A549 (cell line): ENCODE data around the gene ACP4. TPM values are rescaled to one million over a fixed set of nuclear protein-coding genes. Genes with fewer than 3 reads are reported as not detected.
A peak's percentile ranks its signal among the peaks of the same experiment; 100 is the strongest.

Source experiments
- ATAC-seq, 2 experiments: fragments of 200-7000 bp in 1 of 2; fragments of >200 bp in 1 of 2; cut with Nextera tagmentation in 1 of 2; cut with Tn5 transposase in 1 of 2; 3 replicates each; pipeline versions ENCODE4 v1.8.0 to v1.9.1; 2018 to 2020; ENCODE audit warnings: mild to moderate bottlenecking in 1 of 2, moderate library complexity in 1 of 2
- CTCF ChIA-PET: fragments of 300-600 bp; sonication (Branson Sonifier 250); formaldehyde crosslinking; extraction: SDS; loops from one replicate; lab custom pipeline; 2021; ENCODE audit warnings: antibody characterized with exemption, inconsistent platforms; lab: Yijun Ruan, JAX
- POLR2A ChIA-PET: fragments of 350-600 bp; formaldehyde crosslinking; extraction: SDS; loops from one replicate; lab custom pipeline; 2021; ENCODE audit warnings: antibody characterized with exemption, inconsistent platforms; lab: Yijun Ruan, JAX
- DNase-seq, 2 experiments: peaks; one replicate each; pipeline versions ENCODE4 v3.0.0 to v3.0.0-alpha.2; 2011 to 2016; ENCODE audit warnings: low read depth in 1 of 2, low spot score in 1 of 2
- FAIRE-seq: peaks from 2 replicates; lab custom pipeline; 2011; peaks lifted over from hg19 to GRCh38; lab: Jason Lieb, UNC
- H3K27ac ChIP-seq, 2 experiments: fragments of >200 bp; sonication (Bioruptor Twin); formaldehyde crosslinking; 3 replicates each; pipeline ENCODE4 v1.5.1; 2016 to 2017
- H3K4me1 ChIP-seq: fragments of >200 bp; sonication (Bioruptor Twin); formaldehyde crosslinking; 3 replicates; pipeline ENCODE4 v1.6.1; 2016
- H3K4me2 ChIP-seq: fragments of >200 bp; sonication (Bioruptor Twin); formaldehyde crosslinking; 3 replicates; pipeline ENCODE4 v1.6.1; 2016
- H3K4me3 ChIP-seq: fragments of >200 bp; sonication (Bioruptor Twin); formaldehyde crosslinking; 3 replicates; pipeline ENCODE4 v1.5.1; 2016
- H3K9me3 ChIP-seq: fragments of >200 bp; sonication (Bioruptor Twin); formaldehyde crosslinking; 3 replicates; pipeline ENCODE4 v1.6.1; 2016
- BCL3 ChIP-seq: fragments of >200 bp; sonication (Bioruptor Twin); formaldehyde crosslinking; IDR thresholded peaks from 3 replicates; pipeline ENCODE4 v1.6.1; 2016
- BHLHE40 ChIP-seq: IDR thresholded peaks from 2 replicates; pipeline ENCODE4 v1.6.1; 2012; ENCODE audit warnings: low read depth, low read length, inconsistent platforms
- CBX2 ChIP-seq: fragments of 200-600 bp; sonication (generic); IDR thresholded peaks from 2 replicates; pipeline ENCODE4 v1.6.1; 2016; ENCODE audit warnings: low read depth, mild to moderate bottlenecking, borderline replicate concordance
- CBX8 ChIP-seq: fragments of 200-600 bp; sonication (generic); IDR thresholded peaks from 2 replicates; pipeline ENCODE4 v1.6.1; 2016
- ESRRA ChIP-seq: fragments of 150-350 bp; IDR thresholded peaks from 2 replicates; pipeline ENCODE4 v1.6.1; 2014; ENCODE audit warnings: mild to moderate bottlenecking, low read length, borderline replicate concordance
- FOSB ChIP-seq: fragments of 250-450 bp; sonication (Bioruptor Pico); IDR thresholded peaks from 2 replicates; pipeline ENCODE4 v1.5.0; 2020; ENCODE audit warnings: mild to moderate bottlenecking, moderate library complexity
- FOSL2 ChIP-seq, 2 experiments: fragments of 450-650 bp in 1 of 2; fragments of >200 bp in 1 of 2; sonication (Bioruptor Twin) in 1 of 2; formaldehyde crosslinking; IDR thresholded peaks; 2 replicates each; pipeline versions ENCODE4 v1.5.0 to v1.6.1; 2016 to 2020; ENCODE audit warnings: mild to moderate bottlenecking in 1 of 2, moderate library complexity in 1 of 2
- FOXS1 ChIP-seq: fragments of 250-450 bp; sonication (Bioruptor Pico); IDR thresholded peaks from 2 replicates; pipeline ENCODE4 v1.5.0; 2020; ENCODE audit warnings: mild to moderate bottlenecking, moderate library complexity
- HEYL ChIP-seq: fragments of 250-450 bp; sonication (Bioruptor Pico); IDR thresholded peaks from 2 replicates; pipeline ENCODE4 v1.8.0; 2021; ENCODE audit warnings: mild to moderate bottlenecking, moderate library complexity
- HOXA7 ChIP-seq: fragments of 250-450 bp; sonication (Bioruptor Pico); IDR thresholded peaks from 2 replicates; pipeline ENCODE4 v1.5.0; 2020; ENCODE audit warnings: mild to moderate bottlenecking, moderate library complexity
- HOXB5 ChIP-seq: fragments of 250-450 bp; sonication (Bioruptor Pico); IDR thresholded peaks from 2 replicates; pipeline ENCODE4 v1.5.0; 2020; ENCODE audit warnings: mild to moderate bottlenecking, moderate library complexity
- JUN ChIP-seq, 2 experiments: fragments of >200 bp; sonication (Bioruptor Twin); formaldehyde crosslinking; IDR thresholded peaks; 2 replicates in 1 of 2; 3 replicates in 1 of 2; pipeline ENCODE4 v1.6.1; 2016 to 2017
- JUNB ChIP-seq: fragments of >200 bp; sonication (Bioruptor Twin); formaldehyde crosslinking; IDR thresholded peaks from 2 replicates; pipeline ENCODE4 v1.6.1; 2016
- KDM1A ChIP-seq: fragments of 200-600 bp; sonication (generic); IDR thresholded peaks from 2 replicates; pipeline ENCODE4 v1.6.1; 2016; ENCODE audit warnings: low read depth, mild to moderate bottlenecking
- KDM5A ChIP-seq: fragments of 200-600 bp; sonication (generic); IDR thresholded peaks from 2 replicates; pipeline ENCODE4 v1.6.1; 2016; ENCODE audit warnings: antibody characterized with exemption, mild to moderate bottlenecking
- MAX ChIP-seq: IDR thresholded peaks from 2 replicates; pipeline ENCODE4 v1.6.1; 2012
- NFE2L2 ChIP-seq: fragments of 150-350 bp; conservative IDR thresholded peaks from 2 replicates; pipeline ENCODE4 v1.6.1; 2014; ENCODE audit warnings: low read length
- NR3C1 ChIP-seq: fragments of >200 bp; sonication (Bioruptor Twin); formaldehyde crosslinking; IDR thresholded peaks from 3 replicates; pipeline ENCODE4 v1.6.1; 2017
- PBX3 ChIP-seq: IDR thresholded peaks from 2 replicates; pipeline ENCODE4 v1.6.1; 2012
- RAD21 ChIP-seq, 2 experiments: fragments of >200 bp in 1 of 2; sonication (Bioruptor Twin) in 1 of 2; formaldehyde crosslinking in 1 of 2; IDR thresholded peaks in 1 of 2; conservative IDR thresholded peaks in 1 of 2; 2 replicates in 1 of 2; 3 replicates in 1 of 2; pipeline ENCODE4 v1.6.1; 2012 to 2018; ENCODE audit warnings: inconsistent platforms in 1 of 2
- REST ChIP-seq: fragments of 200-600 bp; sonication (generic); IDR thresholded peaks from 2 replicates; pipeline ENCODE4 v1.6.1; 2016; ENCODE audit warnings: antibody characterized with exemption, mild to moderate bottlenecking, moderate library complexity
- SMC3 ChIP-seq: fragments of >200 bp; sonication (Bioruptor Twin); formaldehyde crosslinking; IDR thresholded peaks from 3 replicates; pipeline ENCODE4 v1.6.1; 2018; ENCODE audit warnings: inconsistent platforms
- SREBF2 ChIP-seq: fragments of 450-650 bp; IDR thresholded peaks from 2 replicates; pipeline ENCODE4 v1.6.1; 2014; ENCODE audit warnings: mild to moderate bottlenecking, moderate library complexity
- TFCP2L1 ChIP-seq: fragments of 250-450 bp; sonication (Bioruptor Pico); IDR thresholded peaks from 2 replicates; pipeline ENCODE4 v1.5.0; 2021; ENCODE audit warnings: mild to moderate bottlenecking
- TP53 ChIP-seq: fragments of 250-450 bp; sonication (Bioruptor Pico); IDR thresholded peaks from 2 replicates; pipeline ENCODE4 v1.5.0; 2021; ENCODE audit warnings: mild to moderate bottlenecking, moderate library complexity
- ZNF302 ChIP-seq: fragments of 250-450 bp; sonication (Bioruptor Pico); IDR thresholded peaks from 2 replicates; pipeline ENCODE4 v1.9.0; 2021; ENCODE audit warnings: inconsistent platforms, mild to moderate bottlenecking, moderate library complexity
- ZSCAN20 ChIP-seq: fragments of 250-450 bp; sonication (Bioruptor Pico); IDR thresholded peaks from 2 replicates; pipeline ENCODE4 v1.8.0; 2022; ENCODE audit warnings: mild to moderate bottlenecking, moderate library complexity
- WGBS: methylation state at CpG from one replicate; pipeline ENCODE4 v1.1.6; 2017; ENCODE audit errors: missing lambda C conversion rate; 5-methylcytosine and 5-hydroxymethylcytosine counted together
- polyA plus RNA-seq, 4 experiments: library from polyadenylated mRNA; depleted of rRNA in 3 of 4; stranded (reverse); fragments of >200 nt; fragmentation: RNase III in 1 of 4; extraction: RNeasy Plus Mini Kit Qiagen cat#74134 plus additional on column Dnase treatment in 1 of 4; gene quantifications; 2 replicates in 3 of 4; 3 replicates in 1 of 4; pipeline ENCODE4 v1.2.3, GENCODE V29; 2011 to 2017

The ACP4 gene
- polyA plus RNA-seq, 2 of the 4 experiments (the other 2 are of a cell fraction): not detected

GRCh38 chr19:50793558-50794065, 3.4 kb downstream of the ACP4 start:
- CTCF ChIA-PET: interaction anchor here (0.5 to 11.9 kb wide), 7 partner anchors 10 to 366 kb away, joined by 3 to 121 read pairs (median 6); no protein-coding TSS in a partner anchor
- no peak for DNase-seq
- H3K9me3 ChIP-seq: no peaks in the 10 kb centered on the region
- TF ChIP-seq TFCP2L1 (CRISPR knock-in tag) (0 out of 2 replicates have a peak, but pooled peaks have one; percentile 54), FOSB (CRISPR knock-in tag) (peak; percentile 52; the same call in 1 of the 2 replicates), KDM1A (no peak), TP53 (peak; percentile 14; the same call in 1 of the 2 replicates), PBX3 (peak; percentile 46), SMC3 (no peak), HOXA7 (0 out of 2 replicates have a peak, but pooled peaks have one; percentile 13), ESRRA (no peak), RAD21 (conservative IDR thresholded peaks at IDR 0.05 in 1 of 2, IDR thresholded peaks at IDR 0.05 in 1 of 2) (no peak)
- FAIRE-seq: no peak
- no peak overlapping the region for H3K27ac ChIP-seq
- POLR2A ChIA-PET: interaction anchor here (0.7 to 3.1 kb wide), 3 partner anchors 11 to 129 kb away, joined by 3 to 26 read pairs (median 10); no protein-coding TSS in a partner anchor
- H3K4me1 ChIP-seq: peaks cover 9% of the 10 kb centered on the region; the same call in 2 of the 3 replicates
- H3K4me2 ChIP-seq: no peak overlapping the region
- H3K4me3 ChIP-seq: no peak overlapping the region
- 54% methylated on average over 11 of the region's 11 CpGs for WGBS
- peak; percentile 0 to 5; a peak in 4 of 6 replicates for ATAC-seq

GRCh38 chr19:50794074-50794875, 4.1 kb downstream of the ACP4 start:
- ATAC-seq (peak; percentile 17 to 53), FAIRE-seq (no peak), DNase-seq (peak; percentile 66 to 76)
- 24% methylated on average over 14 of the region's 16 CpGs for WGBS
- Histone ChIP-seq H3K9me3 (no peaks in the 10 kb centered on the region), H3K27ac (no peak overlapping the region), H3K4me1 (peaks cover 9% of the 10 kb centered on the region; the same call in 2 of the 3 replicates), H3K4me2 (0 out of 3 replicates have a peak overlapping the region, but pooled peaks have one; percentile 0), H3K4me3 (no peak overlapping the region)
- CTCF ChIA-PET: interaction anchor here (0.5 to 11.9 kb wide), 11 partner anchors 9 to 367 kb away, joined by 3 to 121 read pairs (median 3); no protein-coding TSS in a partner anchor
- POLR2A ChIA-PET: interaction anchor here (1.2 to 3.1 kb wide), 3 partner anchors 10 to 128 kb away, joined by 3 to 26 read pairs (median 10); no protein-coding TSS in a partner anchor
- TF ChIP-seq HEYL: no peak
- no peak for TF ChIP-seq CBX8
- no peak for TF ChIP-seq ZSCAN20 (CRISPR knock-in tag)
- TF ChIP-seq FOSL2 (IDR thresholded peaks at IDR 0.05): no peak
- 0 out of 2 replicates have a peak, but pooled peaks have one; percentile 19 for TF ChIP-seq FOSL2 (CRISPR knock-in tag; IDR thresholded peaks at IDR 0.05)
- TF ChIP-seq RAD21 (conservative IDR thresholded peaks at IDR 0.05 in 1 of 2, IDR thresholded peaks at IDR 0.05 in 1 of 2): no peak
- no peak for TF ChIP-seq ESRRA
- no peak for TF ChIP-seq KDM5A
- TF ChIP-seq SREBF2: no peak
- TF ChIP-seq HOXA7: peak; percentile 39; the same call in 1 of the 2 replicates
- peak in 1 of 2 experiments; percentile 4; a peak in 1 of 5 replicates for TF ChIP-seq JUN (IDR thresholded peaks at IDR 0.05)
- TF ChIP-seq REST: no peak
- no peak for TF ChIP-seq ZNF302 (CRISPR knock-in tag)
- TF ChIP-seq HOXB5 (CRISPR knock-in tag): 0 out of 2 replicates have a peak, but pooled peaks have one; percentile 22
- no peak; the same call in none of the 2 replicates for TF ChIP-seq PBX3
- TF ChIP-seq NFE2L2: no peak
- no peak for TF ChIP-seq FOXS1 (CRISPR knock-in tag)
- no peak for TF ChIP-seq CBX2
- TF ChIP-seq NR3C1: no peak
- TF ChIP-seq KDM1A: no peak
- TF ChIP-seq JUNB: no peak
- TF ChIP-seq BHLHE40: no peak
- TF ChIP-seq BCL3: 0 out of 3 replicates have a peak, but pooled peaks have one; percentile 13
- peak; percentile 41; the same call in 1 of the 2 replicates for TF ChIP-seq MAX
